Natural killer cell (primary cell): Measurements from ENCODE around the gene FAM3C. TPM values are rescaled to one million over a fixed set of nuclear protein-coding genes. Genes with fewer than 3 reads are reported as not detected.
A peak's percentile ranks its signal among the peaks of the same experiment; 100 is the strongest.

Experiments
- ATAC-seq, 3 donors: fragments of 150-1000 bp in 2 of 3; fragments of 200-7000 bp in 1 of 3; cut with Tn5 transposase; 1 replicate in 1 of 3; 2 replicates in 2 of 3; pipeline ENCODE4 v1.10.0; 2021; ENCODE audit warnings: mild to moderate bottlenecking in 2 of 3, moderate library complexity in 2 of 3
- DNase-seq, 2 donors: peaks; one replicate each; pipeline versions ENCODE4 v3.0.0 to v3.0.0-alpha.2; 2013 to 2021; ENCODE audit warnings: mixed read lengths in 1 of 2
- H3K27ac ChIP-seq: one replicate; pipeline ENCODE4 v1.5.1; 2013; ENCODE audit warnings: mild to moderate bottlenecking, low read length
- H3K27me3 ChIP-seq: one replicate; pipeline ENCODE4 v1.6.1; 2013; ENCODE audit warnings: low read length; ENCODE audit not compliant: control insufficient read depth, insufficient read depth
- H3K36me3 ChIP-seq: one replicate; pipeline ENCODE4 v1.6.1; 2013; ENCODE audit warnings: low read length; ENCODE audit not compliant: control insufficient read depth, insufficient read depth
- H3K4me1 ChIP-seq: one replicate; pipeline ENCODE4 v1.6.1; 2013; ENCODE audit warnings: low read length; ENCODE audit not compliant: control insufficient read depth, insufficient read depth
- H3K4me3 ChIP-seq: one replicate; pipeline ENCODE4 v1.5.1; 2013; ENCODE audit warnings: low read length
- H3K9me3 ChIP-seq: one replicate; pipeline ENCODE4 v1.6.1; 2013; ENCODE audit warnings: low read length; ENCODE audit not compliant: control insufficient read depth, insufficient read depth
- H3K27ac Mint-ChIP-seq, 2 donors: one replicate each; pipeline ENCODE4 v1.8.0; 2022; ENCODE audit warnings: mild to moderate bottlenecking in 2 of 2, mixed read lengths in 2 of 2, moderate library complexity in 1 of 2
- H3K27me3 Mint-ChIP-seq, 2 donors: one replicate each; pipeline ENCODE4 v1.8.0; 2022; ENCODE audit warnings: low read depth in 2 of 2, mixed read lengths in 2 of 2
- H3K36me3 Mint-ChIP-seq: one replicate; pipeline ENCODE4 v1.8.0; 2022; ENCODE audit warnings: mixed read lengths
- H3K4me1 Mint-ChIP-seq, 2 donors: one replicate each; pipeline ENCODE4 v1.8.0; 2022; ENCODE audit warnings: mixed read lengths in 2 of 2
- H3K4me3 Mint-ChIP-seq: one replicate; pipeline ENCODE4 v1.8.0; 2022; ENCODE audit warnings: mild to moderate bottlenecking, moderate library complexity, mixed read lengths
- H3K9me3 Mint-ChIP-seq, 2 donors: one replicate each; pipeline ENCODE4 v1.8.0; 2022; ENCODE audit warnings: mixed read lengths in 2 of 2
- CTCF ChIP-seq: fragments of 200-600 bp; IDR thresholded peaks from one replicate; pipeline ENCODE4 v1.8.0; 2022; ENCODE audit warnings: antibody characterized with exemption
- WGBS: methylation state at CpG from one replicate; pipeline ENCODE4 v1.1.7; 2013; ENCODE audit warnings: missing lambda C conversion rate; ENCODE audit not compliant: insufficient coverage; 5-methylcytosine and 5-hydroxymethylcytosine counted together
- intact Hi-C: fragments of 100-400 bp; cut with micrococcal nuclease; formaldehyde crosslinking; loops from one replicate; pipeline ENCODE4 v1.14.2; 2022
- total RNA-seq, 4 donors: library from RNA; stranded (reverse); fragments of 120-200 nt in 1 of 4; gene quantifications; one replicate each; pipeline versions ENCODE4 v1.2.3 to v1.2.4, GENCODE V29; 2013 to 2022

Gene FAM3C
- total RNA-seq, 3 donors from 2014 or later (not counting 1 experiment from before 2014, with no cell fraction given) = 24.3 to 42.1 (median 37.0) TPM

- peaks cover 0 to 2% of the 10 kb centered on the region in 2 donors for H3K9me3 Mint-ChIP-seq
- H3K9me3 ChIP-seq = no peaks in the 10 kb centered on the region
- H3K4me1 ChIP-seq = peaks cover 2% of the 10 kb centered on the region
- H3K4me3 ChIP-seq = no peak overlapping the region
- H3K4me1 Mint-ChIP-seq = peaks cover 14 to 16% of the 10 kb centered on the region in 2 donors
- ATAC-seq = no peak
- no peak for TF ChIP-seq CTCF
- no peaks in the 10 kb centered on the region for H3K27me3 Mint-ChIP-seq
- H3K27ac Mint-ChIP-seq = peak overlapping the region; percentile 83 to 90
- intact Hi-C loops = loop anchor here (5.0 kb wide), 1 partner anchor 135 kb away; no protein-coding TSS in a partner anchor
- DNase-seq = no peak
- H3K36me3 ChIP-seq = no peaks in the 10 kb centered on the region
- peak overlapping the region; percentile 92 for H3K4me3 Mint-ChIP-seq
- no peaks in the 10 kb centered on the region for H3K27me3 ChIP-seq
- 100% methylated on average over 2 of the region's 3 CpGs for WGBS
- no peak overlapping the region for H3K27ac ChIP-seq
- H3K36me3 Mint-ChIP-seq = peaks cover 6% of the 10 kb centered on the region
These were observed 1.3 kb upstream of the FAM3C start for GRCh38 chr7:121397361-121397760.

GRCh38 chr7:121395494-121395960 lies 581 bp downstream of the FAM3C start:
- peak overlapping the region; percentile 83 to 90 for H3K27ac Mint-ChIP-seq
- no peaks in the 10 kb centered on the region for H3K27me3 Mint-ChIP-seq
- WGBS = under 1% methylated on average over 29 of the region's 30 CpGs
- ATAC-seq (peak; percentile 39 to 48 (median 41)), DNase-seq (peak in 1 of 2 donors; percentile 70)
- peaks cover 30 to 34% of the 10 kb centered on the region in 2 donors for H3K4me1 Mint-ChIP-seq
- intact Hi-C loops = loop anchor here (5.0 kb wide), 1 partner anchor 137 kb away; no protein-coding TSS in a partner anchor
- Histone ChIP-seq H3K27ac (peak overlapping the region; percentile 70), H3K4me1 (peaks cover 2% of the 10 kb centered on the region), H3K36me3 (no peaks in the 10 kb centered on the region), H3K4me3 (peak overlapping the region; percentile 68), H3K9me3 (no peaks in the 10 kb centered on the region), H3K27me3 (no peaks in the 10 kb centered on the region)
- peaks cover 12% of the 10 kb centered on the region for H3K36me3 Mint-ChIP-seq
- no peak for TF ChIP-seq CTCF
- peak overlapping the region; percentile 88 for H3K4me3 Mint-ChIP-seq
- H3K9me3 Mint-ChIP-seq = peaks cover 0 to 2% of the 10 kb centered on the region in 2 donors

DNA sequence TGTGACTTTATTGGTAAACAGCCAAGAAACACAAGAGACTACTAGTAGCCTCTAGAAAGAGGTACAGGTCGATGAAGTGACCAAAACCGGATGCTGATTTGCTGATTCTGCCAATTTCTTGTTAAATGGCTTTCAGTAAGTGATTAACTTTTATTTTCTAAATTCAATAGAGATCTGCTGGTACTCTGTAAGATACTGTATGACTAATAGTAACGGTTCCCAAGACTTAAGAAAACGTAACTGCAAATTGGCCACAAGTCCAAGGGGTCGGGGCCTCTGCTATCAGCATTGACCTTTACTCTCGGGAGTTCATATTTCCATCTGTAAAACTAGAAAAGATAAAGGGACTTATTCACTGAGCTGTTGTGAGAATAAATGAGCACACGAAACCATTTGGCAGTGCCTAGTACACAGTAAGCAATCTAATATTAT lies 1.4 kb downstream of the FAM3C start:
- no peak for TF ChIP-seq CTCF
- H3K4me3 Mint-ChIP-seq = peak overlapping the region; percentile 50
- intact Hi-C loops = loop anchor here (5.0 kb wide), 1 partner anchor 138 kb away; no protein-coding TSS in a partner anchor
- H3K27ac ChIP-seq = peak overlapping the region; percentile 17
- DNase-seq = no peak
- H3K4me1 Mint-ChIP-seq = peaks cover 38 to 42% of the 10 kb centered on the region in 2 donors
- H3K36me3 Mint-ChIP-seq = peaks cover 12% of the 10 kb centered on the region
- H3K9me3 ChIP-seq = no peaks in the 10 kb centered on the region
- no peaks in the 10 kb centered on the region for H3K27me3 ChIP-seq
- peaks cover 0 to 2% of the 10 kb centered on the region in 2 donors for H3K9me3 Mint-ChIP-seq
- H3K4me1 ChIP-seq = peaks cover 2% of the 10 kb centered on the region
- no peaks in the 10 kb centered on the region for H3K27me3 Mint-ChIP-seq
- H3K4me3 ChIP-seq = no peak overlapping the region
- 77% methylated on average over 6 of the region's 7 CpGs for WGBS
- H3K36me3 ChIP-seq = no peaks in the 10 kb centered on the region
- peak overlapping the region; percentile 83 to 90 for H3K27ac Mint-ChIP-seq
- ATAC-seq = no peak

GRCh38 chr7:121393005-121393366 lies 3.1 kb downstream of the FAM3C start:
- no peaks in the 10 kb centered on the region for H3K36me3 ChIP-seq
- TF ChIP-seq CTCF = no peak
- Mint-ChIP-seq H3K27ac (peak overlapping the region in 1 of 2 donors; percentile 75), H3K4me1 (peaks cover 54 to 59% of the 10 kb centered on the region in 2 donors), H3K9me3 (peaks cover 0 to 2% of the 10 kb centered on the region in 2 donors), H3K27me3 (no peaks in the 10 kb centered on the region), H3K36me3 (peaks cover 12% of the 10 kb centered on the region), H3K4me3 (peak overlapping the region; percentile 62)
- no peak overlapping the region for H3K27ac ChIP-seq
- no peak for DNase-seq
- peaks cover 2% of the 10 kb centered on the region for H3K4me1 ChIP-seq
- no peaks in the 10 kb centered on the region for H3K9me3 ChIP-seq
- no peak overlapping the region for H3K4me3 ChIP-seq
- whole genome bisulfite sequencing = 98% methylated on average over 7 of the region's 7 CpGs
- ATAC-seq = no peak
- no peaks in the 10 kb centered on the region for H3K27me3 ChIP-seq
- intact Hi-C loops = no loop called here
